Anterior cingulate cortex (tissue), 58 donors: Measurements from ENCODE around the gene C17orf114.

Experiments
- DNase-seq, 58 donors: peaks; one replicate each; lab custom pipeline; 2025; lab: John Stamatoyannopoulos, UW

Gene C17orf114

DNA sequence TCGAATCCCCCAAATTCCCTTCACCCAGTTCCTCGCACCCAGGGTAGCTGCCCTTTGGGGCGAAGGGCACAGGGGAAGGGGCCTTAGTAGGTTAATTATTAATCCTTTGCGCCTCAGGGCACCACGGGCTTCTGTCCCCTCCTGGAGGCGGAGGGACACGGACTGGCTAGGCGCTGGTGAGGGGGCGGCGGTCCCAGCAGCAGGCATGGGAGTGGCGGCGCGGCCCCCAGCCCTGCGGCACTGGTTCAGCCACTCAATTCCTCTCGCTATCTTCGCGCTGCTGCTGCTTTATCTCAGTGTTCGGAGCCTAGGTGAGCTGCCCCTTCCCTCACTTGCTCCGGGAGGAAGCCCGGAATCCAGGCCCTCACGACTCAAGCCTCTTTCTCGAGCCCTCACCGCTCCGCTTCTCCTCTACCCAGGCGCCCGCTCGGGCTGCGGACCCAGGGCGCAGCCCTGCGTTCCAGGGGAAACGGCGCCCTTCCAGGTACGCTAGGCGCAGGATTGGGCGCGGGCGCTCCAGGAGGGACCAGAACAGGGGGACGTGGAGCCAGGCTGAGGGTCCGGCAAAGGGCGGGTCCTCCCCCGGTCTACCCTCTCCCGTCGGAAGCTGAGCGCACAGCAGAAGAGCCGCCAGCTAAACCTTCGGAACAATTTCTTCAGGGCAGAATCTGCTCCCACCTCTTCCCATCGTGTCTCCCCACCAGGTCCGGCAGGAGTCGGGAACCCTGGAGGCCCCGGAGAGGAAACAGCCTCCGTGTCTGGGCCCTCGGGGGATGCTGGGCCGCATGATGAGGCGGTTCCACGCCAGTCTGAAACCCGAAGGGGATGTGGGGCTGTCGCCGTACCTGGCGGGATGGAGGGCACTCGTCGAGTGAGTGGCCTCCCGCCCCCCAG, 13.1 kb downstream of the C17orf114 start, which contains the start of gene GLTPD2:
Gene GLTPD2, plus strand, starts transcription at position 158 of the 894 bp plus-strand sequence. Its CDS starts 48 bp downstream, at position 206.
- peak in 5 of 58 donors; percentile 4 to 53 (median 31) for DNase-seq

DNA sequence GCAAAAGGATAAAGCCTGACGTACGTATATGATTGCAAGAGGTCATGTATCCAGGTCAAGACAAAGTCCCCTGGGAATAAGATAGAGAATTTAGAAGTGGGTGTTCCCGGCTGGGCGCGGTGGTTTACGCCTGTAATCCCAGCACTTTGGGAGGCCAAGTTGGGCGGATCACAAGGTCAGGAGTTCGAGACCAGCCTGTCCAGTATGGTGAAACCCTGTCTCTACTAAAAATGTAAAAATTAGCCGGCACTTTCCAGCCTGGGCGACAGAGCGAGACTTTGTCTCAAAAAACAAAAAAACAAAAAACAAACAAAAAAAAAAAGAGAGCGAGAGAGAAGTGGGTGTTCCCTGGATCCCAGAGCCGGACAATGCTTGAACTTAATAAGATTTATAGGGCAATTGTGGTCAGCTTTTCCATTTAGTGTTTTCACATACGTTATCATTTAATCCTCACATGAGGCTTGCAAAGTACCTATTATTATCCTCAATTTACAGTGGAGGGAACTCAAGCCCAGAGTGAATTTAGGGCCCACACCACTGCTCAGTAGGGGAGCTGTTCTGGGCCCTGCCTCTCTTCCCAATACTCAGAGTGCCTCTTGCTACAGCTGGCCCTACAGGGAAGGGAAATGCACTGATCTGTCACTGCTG, 13.8 kb downstream of the C17orf114 start:
- DNase-seq = no peak

DNA sequence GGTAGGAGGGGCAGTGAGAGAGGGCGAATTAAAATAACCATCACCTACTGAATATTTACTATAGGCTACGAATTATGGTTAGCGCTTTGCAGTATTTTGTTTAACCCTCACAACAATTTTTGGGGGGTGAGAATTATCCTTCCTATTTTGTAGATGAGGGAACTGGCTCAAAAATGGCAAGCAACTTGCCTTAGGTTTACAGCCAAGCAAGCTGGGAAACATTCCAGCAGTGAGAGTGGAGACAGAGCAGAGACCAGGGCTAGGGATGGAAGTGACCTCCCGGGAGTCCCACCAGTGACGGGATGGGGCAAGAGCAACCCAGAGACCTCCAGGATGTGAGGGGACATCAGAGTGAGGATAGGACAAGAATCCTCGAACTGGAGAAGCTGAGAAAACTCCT, 15.6 kb downstream of the C17orf114 start:
- no peak for DNase-seq

- DNase-seq = peak in 3 of 58 donors; percentile 4 to 12 (median 5)
Measured at GRCh38 chr17:4786106-4786511, 16.0 kb downstream of the C17orf114 start, which contains the start of gene VMO1. Gene VMO1, minus strand, starts transcription at chr17:4786364. Its CDS starts 12 bp downstream, at chr17:4786352.

- no peak for DNase-seq
Measured at GRCh38 chr17:4785311-4786105, 16.6 kb downstream of the C17orf114 start.

GRCh38 chr17:4782652-4783051, 19.5 kb downstream of the C17orf114 start:
- no peak for DNase-seq

GRCh38 chr17:4780325-4780955, 21.7 kb downstream of the C17orf114 start:
- no peak for DNase-seq

GRCh38 chr17:4777969-4778760, 24.0 kb downstream of the C17orf114 start:
- DNase-seq = no peak

- no peak for DNase-seq
Measured at GRCh38 chr17:4772235-4772613, 29.9 kb downstream of the C17orf114 start.

DNA sequence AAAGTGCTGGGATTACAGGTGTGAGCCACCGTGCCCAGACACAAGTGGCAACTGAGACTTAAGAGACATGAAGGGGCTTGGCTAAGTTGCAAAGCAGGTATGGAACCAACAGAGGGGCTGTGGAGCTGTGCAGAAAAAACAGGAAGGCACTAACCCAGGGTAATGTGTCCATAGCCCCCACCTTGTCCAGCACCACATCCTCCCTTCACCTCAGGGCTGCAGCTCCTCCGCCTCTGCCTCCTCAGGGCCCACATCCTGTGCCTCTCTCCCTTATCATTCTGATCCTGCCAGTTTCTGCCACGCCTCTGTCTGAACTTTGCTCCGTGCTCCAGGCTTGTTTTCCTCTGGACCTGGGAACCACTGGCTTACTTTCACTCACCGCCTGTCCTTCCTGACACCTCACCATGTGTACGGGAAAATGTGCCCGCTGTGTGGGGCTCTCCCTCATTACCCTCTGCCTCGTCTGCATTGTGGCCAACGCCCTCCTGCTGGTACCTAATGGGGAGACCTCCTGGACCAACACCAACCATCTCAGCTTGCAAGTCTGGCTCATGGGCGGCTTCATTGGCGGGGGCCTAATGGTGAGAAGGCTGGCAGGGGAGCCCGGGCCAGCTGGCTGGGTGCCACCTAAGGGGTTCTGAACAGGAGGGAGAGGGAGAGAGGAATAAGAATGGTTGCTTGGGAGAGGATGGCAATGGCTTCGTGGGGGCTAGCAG, 30.5 kb downstream of the C17orf114 start, which contains the start of gene TM4SF5:
Gene TM4SF5, plus strand, starts transcription at position 368 of the 716 bp plus-strand sequence. Its CDS starts 37 bp downstream, at position 405.
- DNase-seq = no peak

DNA sequence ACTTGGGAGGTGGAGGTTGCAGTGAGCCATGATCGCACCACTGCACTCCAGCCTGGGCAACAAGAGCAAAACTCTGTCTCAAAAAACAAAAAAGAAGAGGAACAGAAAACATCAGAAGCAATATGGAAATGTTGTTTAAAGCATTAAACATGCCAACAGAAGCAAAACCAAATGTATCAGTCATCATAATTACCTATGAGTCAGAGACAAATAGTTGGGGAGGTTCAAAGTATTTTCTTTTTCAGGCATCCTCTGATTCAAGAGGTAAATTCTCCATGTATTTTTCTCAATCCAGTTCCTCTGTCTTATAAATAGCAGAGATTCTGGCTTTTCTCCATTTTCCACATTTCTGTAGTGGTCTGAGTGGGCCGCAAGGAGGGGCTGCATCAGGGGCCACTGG, 32.5 kb downstream of the C17orf114 start:
- no peak for DNase-seq

- DNase-seq = no peak
Measured at GRCh38 chr17:4768298-4768697, 33.8 kb downstream of the C17orf114 start.

GRCh38 chr17:4766723-4767122, 35.4 kb downstream of the C17orf114 start:
- no peak for DNase-seq

DNA sequence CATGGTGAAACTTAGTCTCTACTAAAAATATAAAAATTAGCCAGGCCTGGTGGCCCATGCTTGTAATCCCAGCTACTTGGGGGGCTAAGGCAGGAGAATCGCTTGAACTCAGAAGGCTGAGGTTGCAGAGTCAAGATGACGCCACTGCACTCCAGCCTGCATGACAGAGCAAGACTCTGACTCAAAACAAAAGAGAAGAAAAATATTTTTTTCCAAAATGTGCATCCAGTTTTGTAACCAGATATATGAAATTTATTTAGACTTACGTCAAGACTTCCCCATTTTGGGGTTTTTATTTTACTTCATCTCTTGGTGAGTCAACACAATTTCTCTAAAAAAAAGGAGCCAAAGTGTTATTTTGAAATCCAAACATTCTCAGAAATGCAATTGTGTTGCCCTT, 35.9 kb downstream of the C17orf114 start:
- no peak for DNase-seq

DNA sequence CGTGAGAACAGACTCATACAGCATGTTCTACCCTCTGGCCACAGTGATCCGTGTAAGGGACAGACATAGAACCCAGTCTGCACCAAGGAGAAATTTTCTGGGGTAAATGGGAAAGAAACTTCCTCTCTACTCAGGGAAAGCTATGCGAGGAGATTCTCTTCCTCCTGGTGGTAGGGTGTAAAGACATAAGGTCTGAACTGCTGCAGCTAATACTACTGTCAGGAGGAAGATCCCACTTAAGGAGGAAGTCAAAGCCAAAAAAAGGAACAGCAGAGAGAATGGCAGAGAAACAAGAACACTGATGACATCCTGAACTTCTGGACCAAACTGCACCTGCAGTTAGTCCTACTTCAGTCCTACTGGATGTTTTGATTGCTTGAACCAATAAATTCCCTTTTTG, 37.5 kb downstream of the C17orf114 start:
- peak in 1 of 58 donors; percentile 20 for DNase-seq

DNA sequence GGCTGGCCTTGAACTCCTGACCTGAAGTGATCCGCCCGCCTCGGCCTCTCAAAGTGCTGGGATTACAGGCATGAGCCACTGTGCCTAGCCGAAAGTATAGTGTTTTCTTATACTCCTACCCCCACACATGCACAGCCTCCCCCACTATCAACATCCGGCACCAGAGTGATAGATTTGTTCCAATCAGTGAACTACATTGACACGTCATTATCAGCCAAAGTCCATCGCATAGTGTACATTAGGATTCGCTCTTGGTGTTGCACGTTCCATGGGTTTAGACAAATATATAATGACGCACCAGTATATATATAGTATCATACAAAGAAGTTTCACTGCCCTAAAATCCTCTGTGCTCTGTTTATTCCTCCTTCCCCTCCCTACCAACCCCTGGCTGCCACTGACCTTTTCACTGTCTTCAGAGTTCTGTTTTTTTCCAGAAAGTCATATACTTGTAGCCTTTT, 42.3 kb downstream of the C17orf114 start:
- DNase-seq = no peak

DNA sequence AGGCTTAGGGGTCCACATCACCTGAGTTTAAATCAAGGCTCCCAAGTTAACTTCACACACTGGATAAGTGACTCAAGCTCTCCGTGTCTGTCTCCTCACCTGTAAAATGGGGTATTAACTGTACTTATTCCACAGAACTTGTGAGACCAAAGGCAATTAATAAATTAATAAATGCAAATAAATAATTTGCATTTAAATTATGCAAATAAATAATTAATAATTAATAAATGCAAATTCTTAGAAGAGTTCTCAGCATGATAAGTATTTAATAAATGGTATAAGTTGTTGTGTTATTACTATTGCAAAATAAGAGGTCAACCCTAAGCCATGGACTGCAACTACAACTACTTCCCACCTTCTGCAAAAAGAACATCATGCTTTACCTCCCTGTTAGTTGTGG, 48.7 kb downstream of the C17orf114 start:
- DNase-seq = no peak

DNA sequence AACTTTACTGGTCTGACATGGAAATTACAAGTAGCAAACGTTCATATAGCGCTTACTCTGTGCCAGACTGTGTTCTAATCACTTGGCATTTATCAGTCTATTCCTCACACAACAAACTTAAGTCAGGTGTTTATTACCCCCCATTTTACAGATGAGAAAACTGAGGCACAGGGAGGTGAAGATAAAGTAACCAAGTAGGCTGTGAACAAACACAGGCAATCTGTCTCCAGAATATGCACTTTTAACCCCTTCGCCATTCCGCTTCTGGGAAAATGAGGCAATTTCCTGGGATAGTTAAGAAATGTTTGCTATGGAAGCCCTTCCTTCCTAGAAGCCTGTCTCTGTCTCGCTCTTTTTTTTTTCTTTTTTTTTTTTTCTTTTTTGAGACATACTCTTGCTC, 50.2 kb downstream of the C17orf114 start:
- DNase-seq = no peak
